Dermis microvascular lymphatic vessel endothelial cell (primary cell): ENCODE results near the gene RNF40. TPM values are rescaled to one million over a fixed set of nuclear protein-coding genes. Genes with fewer than 3 reads are reported as not detected.

Experiments used
- DNase-seq, 2 donors: peaks; one replicate each; pipeline versions ENCODE4 v3.0.0 to v3.0.0-alpha.2; 2010; ENCODE audit warnings: low read depth in 2 of 2
- total RNA-seq: library from RNA; depleted of rRNA; stranded (reverse); fragments of >200 nt; gene quantifications from 2 replicates; pipeline ENCODE4 v1.2.1, GENCODE V29; 2014

Gene RNF40
- 41.0 and 50.3 TPM in 2 replicates for total RNA-seq

GRCh38 chr16:30761928-30762902 lies at the start of gene RNF40, which contains the start of gene CFAP119:
Gene RNF40 (plus strand): TSS chr16:30762322. CDS start chr16:30762546, 224 bp downstream.
Gene CFAP119 (minus strand): TSS chr16:30762062. CDS start chr16:30761748, 314 bp downstream.
- peak; percentile 96 to 98 for DNase-seq

- no peak for DNase-seq
Observed at GRCh38 chr16:30715750-30716445, 46.2 kb upstream of the RNF40 start.

- no peak for DNase-seq
Observed at GRCh38 chr16:30720086-30720485, 42.0 kb upstream of the RNF40 start.

GRCh38 chr16:30720694-30721093 lies 41.4 kb upstream of the RNF40 start:
- no peak for DNase-seq

GRCh38 chr16:30721167-30721566 lies 41.0 kb upstream of the RNF40 start:
- DNase-seq, result no peak

GRCh38 chr16:30721606-30722005 lies 40.5 kb upstream of the RNF40 start:
- DNase-seq, result no peak

GRCh38 chr16:30722443-30722842 lies 39.7 kb upstream of the RNF40 start:
- DNase-seq, result no peak

- no peak for DNase-seq
Observed at GRCh38 chr16:30722916-30723315, 39.2 kb upstream of the RNF40 start.

- no peak for DNase-seq
Observed at GRCh38 chr16:30723725-30724355, 38.3 kb upstream of the RNF40 start.

- no peak for DNase-seq
Observed at GRCh38 chr16:30724641-30725417, 37.3 kb upstream of the RNF40 start.

- no peak for DNase-seq
Observed at GRCh38 chr16:30725418-30725792, 36.7 kb upstream of the RNF40 start.

GRCh38 chr16:30728321-30728720 lies 33.8 kb upstream of the RNF40 start:
- no peak for DNase-seq

GRCh38 chr16:30728899-30729672 lies 33.0 kb upstream of the RNF40 start:
- DNase-seq, result no peak

- DNase-seq, result no peak
Observed at GRCh38 chr16:30731411-30731810, 30.7 kb upstream of the RNF40 start.

GRCh38 chr16:30736995-30737793 lies 24.9 kb upstream of the RNF40 start:
- DNase-seq, result no peak

GRCh38 chr16:30737794-30738648 lies 24.1 kb upstream of the RNF40 start:
- no peak for DNase-seq

- no peak for DNase-seq
Observed at GRCh38 chr16:30738984-30739951, 22.9 kb upstream of the RNF40 start.
